MG63 (cell line): ENCODE measurements around the gene NPAS4. TPM values are rescaled to one million over a fixed set of nuclear protein-coding genes. Genes with fewer than 3 reads are reported as not detected.
"Not testable (repeated sequence)": the region's sequence is repeated elsewhere in the genome, so short reads cannot be mapped to it uniquely, and the experiment has no call there.

Source experiments
- DNase-seq: peaks from one replicate; pipeline ENCODE4 v3.0.0-alpha.2; 2020
- H3K27me3 ChIP-seq: fragments of 250-450 bp; sonication (Bioruptor Pico); 2 replicates; pipeline ENCODE4 v1.5.1; 2020; ENCODE audit warnings: mild to moderate bottlenecking, moderate library complexity
- H3K36me3 ChIP-seq: fragments of 250-450 bp; sonication (Bioruptor Pico); 2 replicates; pipeline ENCODE4 v1.5.1; 2020; ENCODE audit warnings: mild to moderate bottlenecking, moderate library complexity
- H3K4me3 ChIP-seq: fragments of 250-450 bp; sonication (Bioruptor Pico); 2 replicates; pipeline ENCODE4 v1.5.1; 2020; ENCODE audit warnings: mild to moderate bottlenecking, moderate library complexity
- H3K9me3 ChIP-seq: fragments of 250-450 bp; sonication (Bioruptor Pico); 2 replicates; pipeline ENCODE4 v1.5.1; 2020; ENCODE audit warnings: mild to moderate bottlenecking, moderate library complexity
- total RNA-seq: library from RNA; depleted of rRNA; stranded (reverse); fragments of >200 nt; shearing (Covaris generic); gene quantifications from 2 replicates; pipeline ENCODE4 v1.2.3, GENCODE V29; 2014; ENCODE audit warnings: low replicate concordance; rRNA removed

NPAS4 gene
- not detected in 2 replicates for total RNA-seq

DNA sequence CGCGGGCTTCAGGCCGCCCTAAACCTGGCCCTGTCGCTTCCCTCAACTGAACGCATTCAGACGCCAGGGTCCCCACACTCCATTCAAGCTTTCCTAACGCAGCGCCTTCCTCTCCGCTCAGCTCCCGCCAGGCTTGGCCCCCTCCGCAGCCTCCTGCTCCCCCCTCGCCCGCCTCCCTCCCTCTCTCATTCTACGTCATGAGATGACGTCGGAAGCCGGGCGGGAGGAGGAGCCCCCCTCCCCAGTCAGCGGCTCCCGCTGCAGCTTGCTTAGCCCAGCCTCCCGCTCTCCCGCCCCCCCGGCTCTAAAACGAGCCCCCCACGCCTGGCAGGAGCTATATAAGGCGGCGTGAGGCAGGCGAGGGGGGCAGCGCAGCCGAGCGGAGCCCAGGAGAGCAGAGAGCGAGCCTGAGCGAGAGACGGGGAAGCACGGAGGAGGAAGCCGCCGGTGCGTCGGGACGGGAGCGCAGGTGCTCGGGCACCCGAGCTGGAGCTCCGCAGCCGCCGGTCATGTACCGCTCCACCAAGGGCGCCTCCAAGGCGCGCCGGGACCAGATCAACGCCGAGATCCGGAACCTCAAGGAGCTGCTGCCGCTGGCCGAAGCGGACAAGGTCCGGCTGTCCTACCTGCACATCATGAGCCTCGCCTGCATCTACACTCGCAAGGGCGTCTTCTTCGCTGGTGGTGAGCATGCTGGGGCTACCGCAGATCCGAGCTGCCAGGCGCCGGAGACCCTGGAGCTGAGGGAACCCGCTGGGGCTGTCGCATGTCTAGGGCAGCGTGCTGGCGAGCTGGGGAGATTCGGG lies at the start of gene NPAS4:
Gene NPAS4, plus strand, starts transcription at position 365 of the 806 bp plus-strand sequence. Its CDS starts 145 bp downstream, at position 510.
- no peaks in the 10 kb centered on the region for H3K36me3 ChIP-seq
- peaks cover 4% of the 10 kb centered on the region for H3K9me3 ChIP-seq
- no peak within 1 kb of the TSS for H3K4me3 ChIP-seq
- no peak for DNase-seq
- peaks cover 12% of the 10 kb centered on the region for H3K27me3 ChIP-seq

DNA sequence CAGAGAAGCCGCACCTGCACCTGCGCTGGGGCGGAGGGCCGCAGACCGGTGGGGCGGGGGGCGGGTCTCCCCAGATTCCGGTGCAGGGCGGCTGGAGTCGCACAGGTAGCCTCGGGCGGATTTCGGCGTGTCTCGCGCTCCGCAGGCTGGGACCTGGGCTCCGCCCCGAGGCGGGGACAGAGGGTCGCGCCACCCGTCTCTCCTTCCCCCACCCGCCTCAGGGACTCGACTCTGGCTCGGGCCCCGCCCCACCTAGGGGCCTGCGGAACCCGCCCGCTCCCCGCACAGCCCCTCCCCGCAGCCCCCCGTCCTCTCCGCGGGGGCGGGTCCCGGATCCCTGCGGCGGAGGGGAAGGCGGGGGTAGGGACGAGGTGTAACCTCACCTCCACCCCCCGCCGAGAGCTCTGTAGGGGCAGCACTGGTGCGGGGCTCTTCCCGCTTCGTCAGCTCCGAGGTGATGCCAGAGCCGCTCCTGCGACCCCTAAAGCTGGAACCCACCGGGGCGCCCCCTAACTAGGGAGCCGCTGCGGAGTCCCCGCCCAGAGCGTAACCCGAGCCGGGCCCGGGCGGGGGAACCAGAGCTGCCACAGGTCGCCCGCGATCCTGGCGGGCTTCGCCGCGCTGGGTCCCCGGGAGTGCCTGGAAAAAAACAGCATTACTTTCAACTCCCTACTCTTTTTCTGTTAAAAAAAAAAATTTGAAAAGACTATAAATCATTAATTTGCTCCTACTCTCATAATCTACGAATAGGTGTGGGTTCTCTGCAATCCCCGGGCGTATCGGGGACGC lies 49.0 kb upstream of the NPAS4 start, which contains the start of gene SLC29A2:
Gene SLC29A2, minus strand, starts transcription at position 134 of the 789 bp plus-strand sequence. CDS start 169 bp downstream, outside the sequence.
- peaks cover 31% of the 10 kb centered on the region for H3K27me3 ChIP-seq
- DNase-seq: no peak
- H3K4me3 ChIP-seq: peak within 1 kb of the TSS; percentile 27
- no peaks in the 10 kb centered on the region for H3K9me3 ChIP-seq
- H3K36me3 ChIP-seq: no peaks in the 10 kb centered on the region

DNA sequence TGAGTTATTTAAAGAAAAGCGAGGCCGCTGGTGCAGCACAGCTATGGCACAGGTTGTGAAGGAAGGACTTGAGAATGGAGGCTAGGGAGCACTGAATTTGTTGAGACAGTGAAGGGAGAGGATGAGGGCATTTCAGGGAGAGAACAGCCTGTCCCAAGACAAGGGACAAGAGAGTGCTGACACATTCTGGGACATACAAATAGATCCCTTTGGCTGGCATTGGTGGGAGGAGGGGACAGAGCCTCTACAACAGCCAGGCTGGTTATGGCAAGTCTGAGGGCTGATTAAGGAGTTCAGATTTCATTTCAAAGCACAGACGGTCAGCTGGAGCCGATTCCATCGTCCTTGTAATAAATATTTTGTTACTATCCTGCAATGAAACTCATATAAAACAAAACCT lies 47.6 kb upstream of the NPAS4 start:
- Histone ChIP-seq H3K4me3 (no peak overlapping the region), H3K36me3 (no peaks in the 10 kb centered on the region), H3K9me3 (no peaks in the 10 kb centered on the region), H3K27me3 (peaks cover 31% of the 10 kb centered on the region)
- no peak for DNase-seq

DNA sequence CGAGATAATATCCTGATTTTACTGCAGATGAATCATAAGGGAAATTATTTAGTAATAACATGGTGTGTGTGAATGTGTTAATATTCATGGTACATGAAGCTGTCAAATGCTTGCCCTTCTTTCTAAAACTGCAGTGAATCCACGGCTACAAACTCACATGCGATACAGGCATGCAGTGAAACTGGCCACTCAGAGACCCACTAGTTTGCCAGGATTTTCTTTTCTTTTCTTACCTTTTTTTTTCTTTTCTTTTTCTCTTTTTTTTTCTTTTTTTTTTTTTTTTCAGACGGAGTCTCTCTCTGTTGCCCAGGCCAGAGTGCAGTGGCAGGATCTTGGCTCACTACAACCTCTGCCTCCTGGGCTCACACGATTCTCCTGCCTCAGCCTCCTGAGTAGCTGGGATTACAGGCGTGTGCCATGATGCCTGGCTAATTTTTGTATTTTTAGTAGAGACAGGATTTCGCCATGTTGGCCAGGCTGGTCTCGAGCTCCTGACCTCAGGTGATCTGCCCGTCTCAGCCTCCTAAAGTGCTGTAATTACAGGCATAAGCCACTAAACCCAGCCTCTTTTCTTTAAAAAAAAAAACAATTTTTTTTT lies 47.0 kb upstream of the NPAS4 start:
- not testable (repeated sequence) for H3K4me3 ChIP-seq, DNase-seq, H3K9me3 ChIP-seq, H3K36me3 ChIP-seq
- peaks cover 31% of the 10 kb centered on the region for H3K27me3 ChIP-seq

- not testable (repeated sequence) for DNase-seq, H3K4me3 ChIP-seq, H3K27me3 ChIP-seq, H3K36me3 ChIP-seq, H3K9me3 ChIP-seq
Observed at GRCh38 chr11:66380264-66380663, 40.6 kb upstream of the NPAS4 start.

GRCh38 chr11:66384316-66384715 lies 36.5 kb upstream of the NPAS4 start:
- H3K9me3 ChIP-seq, H3K36me3 ChIP-seq, H3K27me3 ChIP-seq, DNase-seq, H3K4me3 ChIP-seq: not testable (repeated sequence)

GRCh38 chr11:66386171-66387069 lies 34.4 kb upstream of the NPAS4 start:
- peak; percentile 68 for DNase-seq
- Histone ChIP-seq H3K36me3 (no peaks in the 10 kb centered on the region), H3K27me3 (peaks cover 4% of the 10 kb centered on the region), H3K4me3 (no peak overlapping the region), H3K9me3 (no peaks in the 10 kb centered on the region)

DNA sequence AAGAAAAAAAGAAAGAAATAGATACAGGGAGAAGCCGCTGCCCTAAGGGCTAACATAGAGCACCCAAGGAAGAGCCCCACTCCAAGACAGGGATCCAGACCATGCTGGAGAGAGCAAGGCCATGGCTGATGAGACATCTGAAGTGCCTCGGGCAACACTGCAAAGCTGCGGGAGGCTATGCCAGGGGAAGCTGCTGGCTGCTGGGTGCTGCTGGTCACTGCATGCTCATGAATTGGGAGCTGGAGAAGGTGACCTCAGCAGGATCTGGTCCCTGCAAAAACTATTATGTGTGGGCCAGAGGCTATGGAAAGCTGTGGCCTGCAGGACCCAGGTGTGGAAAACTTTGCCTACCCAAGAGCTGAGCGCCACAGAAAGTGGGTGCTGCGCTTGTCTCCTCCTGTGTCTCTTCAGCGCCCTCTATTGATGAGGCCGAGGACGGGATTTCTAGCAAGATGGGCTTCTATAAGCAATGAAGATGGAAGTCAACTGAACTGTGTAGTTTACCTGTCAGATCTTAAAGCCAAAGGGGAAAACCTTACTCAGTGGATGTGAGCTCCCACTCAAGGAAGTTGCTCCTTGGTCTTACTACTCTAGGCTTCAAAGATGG lies 32.0 kb upstream of the NPAS4 start:
- H3K27me3 ChIP-seq: peaks cover 4% of the 10 kb centered on the region
- H3K4me3 ChIP-seq: no peak overlapping the region
- no peaks in the 10 kb centered on the region for H3K9me3 ChIP-seq
- H3K36me3 ChIP-seq: no peaks in the 10 kb centered on the region
- DNase-seq: peak; percentile 55

DNA sequence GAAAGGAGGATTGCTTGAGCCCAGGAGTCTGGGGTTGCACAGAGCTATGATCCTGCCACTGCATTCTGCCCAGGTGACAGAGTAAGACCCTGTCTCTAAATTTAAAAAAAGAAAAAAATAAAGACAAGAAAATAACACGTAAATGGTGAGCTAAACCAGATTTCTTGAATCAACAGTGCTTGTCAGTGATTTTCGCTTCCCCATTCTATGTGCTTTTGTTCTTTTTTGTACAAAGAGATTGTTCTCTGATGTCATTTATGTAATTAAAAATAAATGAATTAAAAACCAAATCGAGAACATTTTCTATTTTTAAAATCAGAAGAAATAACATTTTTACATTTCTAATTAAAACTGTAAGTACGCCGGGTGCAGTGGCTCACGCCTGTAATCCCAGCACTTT lies 29.5 kb upstream of the NPAS4 start:
- no peaks in the 10 kb centered on the region for H3K9me3 ChIP-seq
- H3K27me3 ChIP-seq: peaks cover 10% of the 10 kb centered on the region
- no peaks in the 10 kb centered on the region for H3K36me3 ChIP-seq
- no peak overlapping the region for H3K4me3 ChIP-seq
- no peak for DNase-seq

DNA sequence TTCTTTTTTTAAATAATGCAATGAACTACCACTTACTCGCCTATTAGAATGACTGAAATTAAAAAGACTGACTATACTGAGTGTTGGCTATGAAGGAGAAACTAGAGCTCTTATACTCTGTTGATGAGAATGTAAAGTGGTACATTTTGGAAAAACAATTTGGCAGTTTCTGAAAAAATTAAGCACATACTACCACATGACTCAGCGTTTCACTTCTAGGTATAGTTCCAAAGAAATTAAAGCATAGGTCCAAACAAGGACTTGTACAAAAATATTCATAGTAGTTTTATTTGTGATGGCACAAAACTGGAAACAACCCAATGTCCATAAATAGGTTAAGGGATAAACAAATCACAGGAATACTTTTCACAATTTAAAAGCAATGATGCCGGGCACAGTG lies 26.9 kb upstream of the NPAS4 start:
- Histone ChIP-seq H3K27me3 (peaks cover 10% of the 10 kb centered on the region), H3K9me3 (no peaks in the 10 kb centered on the region), H3K36me3 (no peaks in the 10 kb centered on the region), H3K4me3 (no peak overlapping the region)
- no peak for DNase-seq

DNA sequence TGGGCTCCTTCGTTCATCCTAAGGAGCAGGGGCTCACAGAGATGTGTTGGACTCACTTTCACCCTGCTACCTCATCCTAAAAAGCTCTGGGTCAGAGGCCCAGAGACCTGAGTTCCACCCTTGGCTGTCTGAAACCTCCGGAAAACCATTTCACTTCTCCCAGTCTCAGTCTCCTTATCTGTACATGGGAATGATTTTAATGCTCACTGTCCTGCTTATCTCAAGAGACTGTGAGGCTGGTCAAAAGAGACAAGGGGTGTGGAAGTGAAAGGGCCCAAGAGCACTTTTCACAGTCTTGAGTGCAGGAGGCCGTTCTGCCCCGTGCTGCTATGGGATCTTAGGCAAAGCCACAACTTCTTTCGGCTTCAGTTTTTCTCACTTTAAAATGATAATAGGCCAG lies 13.2 kb upstream of the NPAS4 start:
- no peak for DNase-seq
- Histone ChIP-seq H3K36me3 (no peaks in the 10 kb centered on the region), H3K27me3 (peaks cover 53% of the 10 kb centered on the region)

DNA sequence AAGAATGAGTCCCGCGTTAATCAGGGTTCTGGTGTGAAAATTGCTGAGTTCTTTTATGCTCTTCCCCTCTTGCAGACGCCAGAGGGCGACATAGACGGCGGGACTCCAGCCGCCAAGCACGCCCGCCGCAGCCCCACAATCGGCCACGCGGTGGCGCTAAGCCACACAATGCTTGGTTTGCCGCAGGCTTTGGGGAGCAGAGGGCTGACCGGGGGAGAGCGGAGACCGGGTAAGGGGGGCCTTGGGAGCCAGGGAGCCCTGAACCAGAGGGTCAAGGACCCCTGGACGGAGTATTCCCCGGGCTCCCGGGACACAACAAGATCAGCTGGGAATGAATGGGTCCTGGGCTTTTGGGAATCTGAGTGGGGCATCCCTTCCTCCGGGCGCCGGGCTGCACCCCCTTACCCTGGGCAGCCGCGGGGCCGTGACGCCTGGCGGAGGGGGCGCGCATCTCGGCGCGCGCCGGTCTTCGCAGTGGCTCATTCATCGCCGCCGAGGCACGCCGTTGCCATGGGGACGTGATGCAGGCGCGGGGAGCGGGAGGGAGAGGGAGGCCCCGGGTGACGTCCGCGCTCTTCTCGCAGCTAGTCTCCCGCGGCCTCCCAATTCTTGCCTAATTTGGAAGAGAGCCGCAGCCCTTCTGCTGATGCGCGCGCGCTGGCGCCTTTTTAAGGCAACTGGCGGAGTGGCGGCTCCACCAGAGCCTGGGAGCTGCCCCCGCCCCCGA lies 12.2 kb upstream of the NPAS4 start:
- no peaks in the 10 kb centered on the region for H3K36me3 ChIP-seq
- H3K4me3 ChIP-seq: 0 out of 2 replicates have a peak overlapping the region, but pooled peaks have one; percentile 1
- peak; percentile 72 for DNase-seq
- no peaks in the 10 kb centered on the region for H3K9me3 ChIP-seq
- H3K27me3 ChIP-seq: peaks cover 47% of the 10 kb centered on the region

More for the DNA sequence above, 13.2 kb upstream of the NPAS4 start:
- no peak overlapping the region for H3K4me3 ChIP-seq
- H3K9me3 ChIP-seq: no peaks in the 10 kb centered on the region

DNA sequence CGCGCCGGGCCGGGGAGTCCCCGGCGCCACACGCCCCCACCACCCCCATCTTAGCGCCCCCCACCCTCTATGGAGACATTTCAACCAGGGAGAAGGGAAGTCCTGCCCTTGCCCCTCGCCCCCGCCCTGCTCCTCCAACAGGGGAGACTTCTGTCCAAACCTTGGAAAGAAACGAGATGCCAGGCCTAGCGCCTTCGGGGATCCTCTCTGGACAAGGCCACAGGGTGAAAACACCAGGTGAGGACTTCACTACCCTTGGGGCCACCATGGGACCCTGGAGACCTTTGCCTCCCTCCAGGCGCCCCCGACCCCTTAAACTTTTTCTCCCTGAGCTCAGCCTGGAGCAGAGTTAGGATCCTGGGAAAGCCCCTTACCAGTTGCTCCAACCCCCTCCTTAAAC lies 11.6 kb upstream of the NPAS4 start:
- H3K9me3 ChIP-seq: no peaks in the 10 kb centered on the region
- no peak for DNase-seq
- no peaks in the 10 kb centered on the region for H3K36me3 ChIP-seq
- H3K27me3 ChIP-seq: peaks cover 46% of the 10 kb centered on the region
- no peak overlapping the region for H3K4me3 ChIP-seq

- peaks cover 45% of the 10 kb centered on the region for H3K27me3 ChIP-seq
- no peaks in the 10 kb centered on the region for H3K9me3 ChIP-seq
- no peaks in the 10 kb centered on the region for H3K36me3 ChIP-seq
- no peak overlapping the region for H3K4me3 ChIP-seq
- DNase-seq: no peak
Observed at GRCh38 chr11:66410191-66410590, 10.6 kb upstream of the NPAS4 start.

- no peaks in the 10 kb centered on the region for H3K9me3 ChIP-seq
- DNase-seq: no peak
- H3K4me3 ChIP-seq: no peak overlapping the region
- peaks cover 38% of the 10 kb centered on the region for H3K27me3 ChIP-seq
- no peaks in the 10 kb centered on the region for H3K36me3 ChIP-seq
Observed at GRCh38 chr11:66411323-66411722, 9.5 kb upstream of the NPAS4 start.
